ENCODE results near the gene NXT2.

DNA sequence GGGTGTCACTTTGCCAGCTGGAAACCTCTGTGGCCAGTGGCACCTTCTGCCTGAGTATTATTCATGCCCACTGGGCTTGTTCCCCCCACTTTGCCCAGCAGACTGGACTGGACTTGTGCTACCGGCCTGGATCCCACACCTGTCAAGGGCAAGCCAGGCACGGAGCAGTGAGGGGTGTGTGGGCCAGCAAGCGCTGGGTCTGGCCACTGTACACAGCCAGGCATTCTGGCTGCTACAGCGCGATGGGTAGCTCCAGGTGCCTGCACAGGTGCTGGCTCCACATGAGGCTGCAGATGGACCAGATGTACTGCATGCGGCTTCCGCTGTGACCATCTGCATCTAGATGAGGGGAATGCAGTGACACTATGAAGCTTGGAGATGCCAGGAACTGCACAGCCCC is 48.8 kb downstream of the NXT2 start:
- TF ChIP-seq CTCF (IDR thresholded peaks at IDR 0.05): no peak
- TF ChIP-seq POLR2A (IDR thresholded peaks at IDR 0.05): no peak

Data from stomach (tissue), 4 donors.